Neural cell (in vitro differentiated cells): Measurements from ENCODE around the gene NSUN6. TPM values are rescaled to one million over a fixed set of nuclear protein-coding genes. Genes with fewer than 3 reads are reported as not detected.

Source experiments
- H2AFZ ChIP-seq: fragments of 200-600, 300-800 bp; sonication (generic), shearing (Covaris generic); 2 replicates; pipeline ENCODE4 v1.6.0; 2014; ENCODE audit warnings: low read depth, mild to moderate bottlenecking, antibody characterized with exemption, low read length, moderate library complexity
- H3F3A ChIP-seq: fragments of 200-600 bp; shearing (Covaris generic); 2 replicates; pipeline ENCODE4 v1.6.1; 2016; ENCODE audit warnings: mild to moderate bottlenecking, moderate library complexity, mixed read lengths, antibody characterized with exemption, low read length; ENCODE audit not compliant: insufficient read depth, poor library complexity, severe bottlenecking
- H3K27ac ChIP-seq: fragments of 200-600, 300-800 bp; sonication (generic), shearing (Covaris generic); 2 replicates; pipeline ENCODE4 v1.5.1; 2014; ENCODE audit warnings: mild to moderate bottlenecking, low read length, moderate library complexity
- H3K27me3 ChIP-seq: fragments of 300-800, 200-600 bp; sonication (generic), shearing (Covaris generic); 2 replicates; pipeline ENCODE4 v1.6.0; 2014; ENCODE audit warnings: mild to moderate bottlenecking, low read depth, low read length, moderate library complexity; ENCODE audit not compliant: insufficient read depth
- H3K36me3 ChIP-seq: fragments of 300-800, 200-600 bp; sonication (generic), shearing (Covaris generic); 2 replicates; pipeline ENCODE4 v1.5.1; 2014; ENCODE audit warnings: mild to moderate bottlenecking, antibody characterized with exemption, low read length, moderate library complexity; ENCODE audit not compliant: insufficient read depth
- H3K4me2 ChIP-seq: fragments of 300-800, 200-600 bp; sonication (generic), shearing (Covaris generic); 2 replicates; pipeline ENCODE4 v1.6.0; 2014; ENCODE audit warnings: mild to moderate bottlenecking, low read length
- H3K4me3 ChIP-seq: fragments of 300-800, 200-600 bp; sonication (generic), shearing (Covaris generic); 2 replicates; pipeline ENCODE4 v1.5.1; 2014; ENCODE audit warnings: mild to moderate bottlenecking, low read length, moderate library complexity
- H3K79me2 ChIP-seq: fragments of 200-600 bp; shearing (Covaris generic); replicated peaks from 2 replicates; pipeline ENCODE4 v1.6.0; 2014; ENCODE audit warnings: mild to moderate bottlenecking, low read length, moderate library complexity; ENCODE audit not compliant: insufficient read depth
- H3K9ac ChIP-seq: fragments of 300-800, 200-600 bp; sonication (generic), shearing (Covaris generic); 2 replicates; pipeline ENCODE4 v1.6.1; 2016; ENCODE audit warnings: mild to moderate bottlenecking, low read length, mixed read lengths
- H3K9me2 ChIP-seq: fragments of 200-600 bp; shearing (Covaris generic); 2 replicates; pipeline ENCODE4 v1.6.1; 2016; ENCODE audit warnings: mild to moderate bottlenecking, low read length, mixed read lengths; ENCODE audit not compliant: insufficient read depth
- H3K9me3 ChIP-seq: fragments of 200-600, 300-800 bp; sonication (generic), shearing (Covaris generic); 2 replicates; pipeline ENCODE4 v1.6.1; 2016; ENCODE audit warnings: mild to moderate bottlenecking, mixed run types, low read length, moderate library complexity, mixed read lengths
- H4K20me1 ChIP-seq: fragments of 200-600 bp; shearing (Covaris generic); 2 replicates; pipeline ENCODE4 v1.6.1; 2016; ENCODE audit warnings: mild to moderate bottlenecking, mixed run types; ENCODE audit not compliant: insufficient read depth
- CTCF ChIP-seq: fragments of 450-650 bp; IDR thresholded peaks from 2 replicates; pipeline ENCODE4 v1.5.1; 2014; ENCODE audit warnings: antibody characterized with exemption, mild to moderate bottlenecking, moderate library complexity; ENCODE audit not compliant: poor library complexity, severe bottlenecking
- EP300 ChIP-seq: fragments of 450-650 bp; conservative IDR thresholded peaks from 2 replicates; pipeline ENCODE4 v1.6.1; 2014; ENCODE audit warnings: antibody characterized with exemption, mild to moderate bottlenecking, moderate library complexity; ENCODE audit not compliant: poor library complexity, severe bottlenecking
- EZH2 ChIP-seq: fragments of 200-600, 300-800 bp; shearing (Covaris generic), sonication (generic); IDR thresholded peaks from 2 replicates; pipeline ENCODE4 v1.6.1; 2014; ENCODE audit warnings: antibody characterized with exemption, low read length, borderline replicate concordance, mild to moderate bottlenecking; ENCODE audit not compliant: insufficient read depth, poor library complexity, severe bottlenecking
- MXI1 ChIP-seq: fragments of 450-650 bp; conservative IDR thresholded peaks from 2 replicates; pipeline ENCODE4 v1.6.1; 2014; ENCODE audit warnings: antibody characterized with exemption, mild to moderate bottlenecking; ENCODE audit not compliant: poor library complexity, severe bottlenecking
- POLR2AphosphoS5 ChIP-seq: IDR thresholded peaks from 2 replicates; pipeline ENCODE4 v1.6.1; 2012
- RAD21 ChIP-seq: fragments of 450-650 bp; conservative IDR thresholded peaks from 2 replicates; pipeline ENCODE4 v1.6.1; 2014; ENCODE audit warnings: antibody characterized with exemption, mild to moderate bottlenecking, moderate library complexity
- SMC3 ChIP-seq: fragments of 450-650 bp; conservative IDR thresholded peaks from 2 replicates; pipeline ENCODE4 v1.6.1; 2014; ENCODE audit warnings: antibody characterized with exemption, mild to moderate bottlenecking, moderate library complexity; ENCODE audit not compliant: poor library complexity
- TAF1 ChIP-seq: IDR thresholded peaks from 2 replicates; pipeline ENCODE4 v1.6.1; 2012; ENCODE audit warnings: low read depth
- polyA plus RNA-seq: library from polyadenylated mRNA; depleted of rRNA; stranded (reverse); fragments of >200 nt; gene quantifications from 2 replicates; pipeline ENCODE4 v1.2.3, GENCODE V29; 2014
- TF ChIP-seq, protein P1 (sequence below): IDR thresholded peaks from 2 replicates; pipeline ENCODE4 v1.6.1; 2012; ENCODE audit warnings: borderline replicate concordance

The NSUN6 gene
- polyA plus RNA-seq, 1 donor from 2014 or later, result 74.6 TPM

DNA sequence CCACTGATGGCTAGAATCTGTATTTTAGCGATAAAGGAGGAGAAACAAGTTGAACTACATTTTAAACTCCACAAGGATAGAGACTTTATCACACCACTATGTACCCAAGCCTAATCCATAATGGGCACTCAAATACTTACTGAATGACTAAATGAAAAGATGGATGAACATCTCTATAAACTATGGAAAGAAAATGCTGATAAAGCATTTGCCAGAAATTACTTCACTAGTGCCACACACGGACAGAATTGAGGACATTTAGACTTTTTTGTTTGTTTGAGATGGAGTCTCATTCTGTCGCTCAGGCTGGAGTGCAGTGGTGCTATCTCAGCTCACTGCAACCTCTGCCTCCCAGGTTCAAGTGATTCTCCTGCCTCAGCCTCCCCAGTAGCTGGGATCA is 1.7 kb upstream of the NSUN6 start:
- H3K27me3 ChIP-seq, result no peaks in the 10 kb centered on the region
- no peaks in the 10 kb centered on the region for H4K20me1 ChIP-seq
- peaks cover 36% of the 10 kb centered on the region for H3K79me2 ChIP-seq
- H3K4me2 ChIP-seq, result no peak overlapping the region
- no peaks in the 10 kb centered on the region for H3K9me3 ChIP-seq
- no peak for TF ChIP-seq RAD21
- TF ChIP-seq EZH2, result no peak
- TF ChIP-seq SMC3, result no peak
- TF ChIP-seq, protein P1, sequence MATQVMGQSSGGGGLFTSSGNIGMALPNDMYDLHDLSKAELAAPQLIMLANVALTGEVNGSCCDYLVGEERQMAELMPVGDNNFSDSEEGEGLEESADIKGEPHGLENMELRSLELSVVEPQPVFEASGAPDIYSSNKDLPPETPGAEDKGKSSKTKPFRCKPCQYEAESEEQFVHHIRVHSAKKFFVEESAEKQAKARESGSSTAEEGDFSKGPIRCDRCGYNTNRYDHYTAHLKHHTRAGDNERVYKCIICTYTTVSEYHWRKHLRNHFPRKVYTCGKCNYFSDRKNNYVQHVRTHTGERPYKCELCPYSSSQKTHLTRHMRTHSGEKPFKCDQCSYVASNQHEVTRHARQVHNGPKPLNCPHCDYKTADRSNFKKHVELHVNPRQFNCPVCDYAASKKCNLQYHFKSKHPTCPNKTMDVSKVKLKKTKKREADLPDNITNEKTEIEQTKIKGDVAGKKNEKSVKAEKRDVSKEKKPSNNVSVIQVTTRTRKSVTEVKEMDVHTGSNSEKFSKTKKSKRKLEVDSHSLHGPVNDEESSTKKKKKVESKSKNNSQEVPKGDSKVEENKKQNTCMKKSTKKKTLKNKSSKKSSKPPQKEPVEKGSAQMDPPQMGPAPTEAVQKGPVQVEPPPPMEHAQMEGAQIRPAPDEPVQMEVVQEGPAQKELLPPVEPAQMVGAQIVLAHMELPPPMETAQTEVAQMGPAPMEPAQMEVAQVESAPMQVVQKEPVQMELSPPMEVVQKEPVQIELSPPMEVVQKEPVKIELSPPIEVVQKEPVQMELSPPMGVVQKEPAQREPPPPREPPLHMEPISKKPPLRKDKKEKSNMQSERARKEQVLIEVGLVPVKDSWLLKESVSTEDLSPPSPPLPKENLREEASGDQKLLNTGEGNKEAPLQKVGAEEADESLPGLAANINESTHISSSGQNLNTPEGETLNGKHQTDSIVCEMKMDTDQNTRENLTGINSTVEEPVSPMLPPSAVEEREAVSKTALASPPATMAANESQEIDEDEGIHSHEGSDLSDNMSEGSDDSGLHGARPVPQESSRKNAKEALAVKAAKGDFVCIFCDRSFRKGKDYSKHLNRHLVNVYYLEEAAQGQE, result no peak
- no peak for TF ChIP-seq POLR2AphosphoS5
- no peak for TF ChIP-seq MXI1
- TF ChIP-seq TAF1, result no peak
- no peak for TF ChIP-seq CTCF
- TF ChIP-seq EP300, result no peak
- no peak overlapping the region for H3K27ac ChIP-seq
- H2AFZ ChIP-seq, result no peak overlapping the region
- H3K9ac ChIP-seq, result no peak overlapping the region
- no peaks in the 10 kb centered on the region for H3K9me2 ChIP-seq
- H3K36me3 ChIP-seq, result no peaks in the 10 kb centered on the region
- no peak overlapping the region for H3K4me3 ChIP-seq
- no peaks in the 10 kb centered on the region for H3F3A ChIP-seq

DNA sequence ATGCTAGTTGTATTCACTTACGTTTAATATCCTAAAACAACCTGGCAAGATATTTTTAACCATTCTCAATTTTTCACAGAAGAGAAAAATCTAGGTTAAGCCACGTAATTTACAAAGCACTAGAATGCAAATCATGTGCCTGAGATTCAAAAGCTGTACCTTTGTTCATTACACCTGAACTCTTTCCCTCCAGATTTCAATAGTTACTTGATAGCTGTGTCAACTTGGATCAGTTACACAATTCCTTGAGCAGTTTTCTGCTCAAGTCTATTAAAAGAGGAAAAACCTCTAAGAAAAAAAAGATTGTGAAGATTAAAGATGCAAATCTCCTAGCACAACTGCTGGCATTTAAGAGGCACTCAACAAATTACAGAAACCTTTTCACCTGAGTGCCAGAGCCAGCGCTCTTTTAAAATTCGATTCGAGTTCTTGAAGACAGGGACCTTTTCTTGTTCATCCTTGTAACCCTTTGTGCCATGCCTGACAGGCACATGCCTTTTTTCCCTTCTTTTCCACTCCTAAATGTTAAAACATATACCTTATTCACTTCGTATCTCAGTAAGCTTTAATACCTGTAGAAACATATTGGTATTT is 886 bp downstream of the NSUN6 start:
- no peaks in the 10 kb centered on the region for H3K36me3 ChIP-seq
- H3K9ac ChIP-seq, result peak overlapping the region; percentile 74
- H3K79me2 ChIP-seq, result peaks cover 33% of the 10 kb centered on the region
- H3K9me3 ChIP-seq, result no peaks in the 10 kb centered on the region
- H3K4me2 ChIP-seq, result peak overlapping the region; percentile 99
- H3K9me2 ChIP-seq, result no peaks in the 10 kb centered on the region
- H3F3A ChIP-seq, result no peaks in the 10 kb centered on the region
- peak overlapping the region; percentile 70 for H2AFZ ChIP-seq
- H3K27ac ChIP-seq, result peak overlapping the region; percentile 73
- TF ChIP-seq RAD21, result no peak
- TF ChIP-seq TAF1, result no peak
- no peak for TF ChIP-seq MXI1
- no peak for TF ChIP-seq SMC3
- TF ChIP-seq EZH2, result no peak
- TF ChIP-seq POLR2AphosphoS5, result no peak
- H3K27me3 ChIP-seq, result no peaks in the 10 kb centered on the region
- peak overlapping the region; percentile 91 for H3K4me3 ChIP-seq
- no peaks in the 10 kb centered on the region for H4K20me1 ChIP-seq
